HEK293 (cell line): ENCODE results near the gene NGLY1.

Experiments used
- CTCF ChIA-PET: fragments of 350-600 bp; formaldehyde crosslinking; extraction: SDS; loops from one replicate; lab custom pipeline; 2021; ENCODE audit warnings: antibody characterized with exemption; lab: Yijun Ruan, JAX
- POLR2A ChIA-PET: fragments of 300-600 bp; formaldehyde crosslinking; extraction: SDS; loops from one replicate; lab custom pipeline; 2020; ENCODE audit warnings: antibody characterized with exemption, inconsistent platforms; lab: Yijun Ruan, JAX
- H3K27ac ChIP-seq: fragments of 200-500 bp; sonication (Bioruptor generic); 2 replicates; pipeline ENCODE4 v1.5.1; 2014; ENCODE audit warnings: low read depth, low read length, control low read depth, inconsistent platforms; ENCODE audit errors: extremely low read depth
- H3K36me3 ChIP-seq, 2 experiments: fragments of 200-500 bp in 1 of 2; sonication (Bioruptor generic) in 1 of 2; 1 replicate in 1 of 2; 2 replicates in 1 of 2; pipeline ENCODE4 v1.5.1; 2014 to 2017; ENCODE audit warnings: inconsistent platforms in 2 of 2, low read length in 2 of 2; ENCODE audit not compliant: control insufficient read depth in 2 of 2, insufficient read depth in 1 of 2
- H3K4me1 ChIP-seq: fragments of 200-500 bp; sonication (Bioruptor generic); 2 replicates; pipeline ENCODE4 v1.5.1; 2014; ENCODE audit warnings: mild to moderate bottlenecking, low read length, inconsistent platforms; ENCODE audit not compliant: control insufficient read depth, insufficient read depth
- H3K4me3 ChIP-seq: 2 replicates; pipeline ENCODE4 v1.5.1; 2011; ENCODE audit warnings: low read depth, mild to moderate bottlenecking, control low read depth, low read length, moderate library complexity
- H3K9me3 ChIP-seq: fragments of 200-500 bp; sonication (Bioruptor generic); 2 replicates; pipeline ENCODE4 v1.5.1; 2014; ENCODE audit warnings: low read depth, low read length, inconsistent platforms; ENCODE audit not compliant: control insufficient read depth, insufficient read depth
- KLF10 ChIP-seq: fragments of 450-650 bp; IDR thresholded peaks from 2 replicates; pipeline ENCODE4 v1.5.1; 2018; ENCODE audit warnings: missing biosample characterization, mild to moderate bottlenecking, missing genetic modification characterization
- KLF8 ChIP-seq: fragments of 450-650 bp; formaldehyde crosslinking; IDR thresholded peaks from 2 replicates; pipeline ENCODE4 v1.5.1; 2016; ENCODE audit warnings: missing biosample characterization, missing genetic modification characterization
- OVOL3 ChIP-seq: fragments of 450-650 bp; formaldehyde crosslinking; IDR thresholded peaks from 2 replicates; pipeline ENCODE4 v1.5.1; 2016; ENCODE audit warnings: missing biosample characterization, missing genetic modification characterization
- PATZ1 ChIP-seq: fragments of 450-650 bp; formaldehyde crosslinking; IDR thresholded peaks from 2 replicates; pipeline ENCODE4 v1.5.1; 2016; ENCODE audit warnings: missing biosample characterization, missing genetic modification characterization
- RBAK ChIP-seq: fragments of 450-650 bp; formaldehyde crosslinking; IDR thresholded peaks from 2 replicates; pipeline ENCODE4 v1.5.1; 2016; ENCODE audit warnings: missing biosample characterization, missing genetic modification characterization
- REPIN1 ChIP-seq: fragments of 450-650 bp; formaldehyde crosslinking; IDR thresholded peaks from 2 replicates; pipeline ENCODE4 v1.5.1; 2017; ENCODE audit warnings: missing biosample characterization, missing genetic modification characterization, low read depth
- ZBTB7A ChIP-seq: fragments of 450-650 bp; formaldehyde crosslinking; IDR thresholded peaks from 2 replicates; pipeline ENCODE4 v1.5.1; 2016; ENCODE audit warnings: low read depth, missing biosample characterization, missing genetic modification characterization
- ZNF211 ChIP-seq: fragments of 450-650 bp; formaldehyde crosslinking; IDR thresholded peaks from 2 replicates; pipeline ENCODE4 v1.5.1; 2016; ENCODE audit warnings: low read depth, missing biosample characterization, missing genetic modification characterization
- ZNF354C ChIP-seq: fragments of 450-650 bp; formaldehyde crosslinking; IDR thresholded peaks from 2 replicates; pipeline ENCODE4 v1.5.1; 2016; ENCODE audit warnings: missing biosample characterization, missing genetic modification characterization, low read depth, borderline replicate concordance
- ZNF37A ChIP-seq: fragments of 450-650 bp; IDR thresholded peaks from 2 replicates; pipeline ENCODE4 v1.5.1; 2018; ENCODE audit warnings: missing biosample characterization, missing genetic modification characterization
- ZNF707 ChIP-seq: fragments of 450-650 bp; formaldehyde crosslinking; IDR thresholded peaks from 2 replicates; pipeline ENCODE4 v1.5.1; 2016; ENCODE audit warnings: missing biosample characterization, missing genetic modification characterization
- TF ChIP-seq, protein P1 (sequence below): fragments of 450-650 bp; formaldehyde crosslinking; IDR thresholded peaks from 2 replicates; pipeline ENCODE4 v1.5.1; 2016; ENCODE audit warnings: missing biosample characterization, missing genetic modification characterization
- TF ChIP-seq, protein P2 (sequence below): fragments of 450-650 bp; formaldehyde crosslinking; IDR thresholded peaks from 2 replicates; pipeline ENCODE4 v1.5.1; 2017; ENCODE audit warnings: missing biosample characterization, missing genetic modification characterization
- TF ChIP-seq, protein P3 (sequence below): fragments of 450-650 bp; formaldehyde crosslinking; IDR thresholded peaks from 2 replicates; pipeline ENCODE4 v1.5.0; 2017; ENCODE audit warnings: missing biosample characterization, missing genetic modification characterization, borderline replicate concordance
- TF ChIP-seq, protein P4 (sequence below): fragments of 450-650 bp; formaldehyde crosslinking; conservative IDR thresholded peaks from 2 replicates; pipeline ENCODE4 v1.5.1; 2016; ENCODE audit warnings: low read depth, missing biosample characterization, missing genetic modification characterization

Gene NGLY1

DNA sequence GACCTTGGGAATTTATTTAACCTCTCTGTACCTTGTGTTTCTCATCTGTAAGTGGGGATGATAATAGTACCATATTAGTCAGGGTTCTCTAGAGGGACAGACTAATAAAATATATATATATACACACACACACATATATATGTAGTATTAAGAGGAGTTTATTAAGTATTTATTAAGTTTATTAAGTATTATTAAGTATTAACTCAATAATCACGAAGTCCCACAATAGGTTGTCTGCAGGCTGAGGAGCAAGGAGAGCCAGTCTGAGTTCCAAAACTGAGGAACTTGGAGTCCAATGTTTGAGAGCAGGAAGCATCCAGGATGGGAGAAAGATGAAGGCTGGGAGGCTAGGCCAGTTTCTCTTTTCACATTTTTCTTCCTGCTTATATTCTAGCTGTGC, 21.4 kb upstream of the NGLY1 start:
- ChIA-PET CTCF (interaction anchor here (1.4 kb wide), 1 partner anchor 108 kb away, joined by 5 read pairs; no protein-coding TSS in a partner anchor), POLR2A (no interaction called here)
- TF ChIP-seq ZNF37A (tag by site-specific recombination) (no peak), ZNF707 (tag by site-specific recombination) (no peak), ZNF211 (tag by site-specific recombination) (no peak), KLF8 (tag by site-specific recombination) (no peak), ZBTB7A (tag by site-specific recombination) (no peak)
- TF ChIP-seq, protein P1, sequence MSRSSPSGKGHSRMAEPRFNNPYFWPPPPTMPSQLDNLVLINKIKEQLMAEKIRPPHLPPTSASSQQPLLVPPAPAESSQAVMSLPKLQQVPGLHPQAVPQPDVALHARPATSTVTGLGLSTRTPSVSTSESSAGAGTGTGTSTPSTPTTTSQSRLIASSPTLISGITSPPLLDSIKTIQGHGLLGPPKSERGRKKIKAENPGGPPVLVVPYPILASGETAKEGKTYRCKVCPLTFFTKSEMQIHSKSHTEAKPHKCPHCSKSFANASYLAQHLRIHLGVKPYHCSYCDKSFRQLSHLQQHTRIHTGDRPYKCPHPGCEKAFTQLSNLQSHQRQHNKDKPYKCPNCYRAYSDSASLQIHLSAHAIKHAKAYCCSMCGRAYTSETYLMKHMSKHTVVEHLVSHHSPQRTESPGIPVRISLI (tag by site-specific recombination), result no peak
- TF ChIP-seq, protein P2, sequence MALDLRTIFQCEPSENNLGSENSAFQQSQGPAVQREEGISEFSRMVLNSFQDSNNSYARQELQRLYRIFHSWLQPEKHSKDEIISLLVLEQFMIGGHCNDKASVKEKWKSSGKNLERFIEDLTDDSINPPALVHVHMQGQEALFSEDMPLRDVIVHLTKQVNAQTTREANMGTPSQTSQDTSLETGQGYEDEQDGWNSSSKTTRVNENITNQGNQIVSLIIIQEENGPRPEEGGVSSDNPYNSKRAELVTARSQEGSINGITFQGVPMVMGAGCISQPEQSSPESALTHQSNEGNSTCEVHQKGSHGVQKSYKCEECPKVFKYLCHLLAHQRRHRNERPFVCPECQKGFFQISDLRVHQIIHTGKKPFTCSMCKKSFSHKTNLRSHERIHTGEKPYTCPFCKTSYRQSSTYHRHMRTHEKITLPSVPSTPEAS (tag by site-specific recombination), result no peak
- Histone ChIP-seq H3K27ac (no peak overlapping the region), H3K4me3 (no peak overlapping the region), H3K36me3 (no peaks in the 10 kb centered on the region), H3K9me3 (no peaks in the 10 kb centered on the region), H3K4me1 (no peaks in the 10 kb centered on the region)

DNA sequence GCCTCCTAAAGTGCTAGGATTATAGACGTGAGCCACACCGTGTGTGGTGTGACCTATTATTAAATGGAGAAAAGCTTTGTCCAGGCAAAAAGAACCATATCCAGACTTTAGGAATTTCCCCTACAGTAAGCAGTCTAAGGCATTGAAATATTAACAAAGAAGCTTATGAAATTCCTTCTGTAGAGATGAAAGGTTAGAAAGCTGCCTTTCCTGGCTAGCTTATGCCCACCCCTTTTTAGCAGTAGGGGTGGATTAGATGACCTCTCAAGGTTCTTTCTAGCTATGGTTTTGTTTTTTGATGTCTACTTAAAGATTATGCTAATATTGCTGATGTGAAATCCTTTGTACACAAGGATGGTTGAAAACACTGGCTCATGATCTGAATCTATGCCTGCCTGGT, 20.6 kb upstream of the NGLY1 start:
- no peak overlapping the region for H3K4me3 ChIP-seq
- H3K9me3 ChIP-seq, result no peaks in the 10 kb centered on the region
- no peaks in the 10 kb centered on the region for H3K4me1 ChIP-seq
- POLR2A ChIA-PET, result no interaction called here
- H3K36me3 ChIP-seq, result no peaks in the 10 kb centered on the region
- CTCF ChIA-PET, result interaction anchor here (0.6 to 1.4 kb wide), 3 partner anchors 14 to 330 kb away, joined by 3 to 5 read pairs (median 3); partner anchors contain the start of gene OXSM
- no peak for TF ChIP-seq REPIN1 (tag by site-specific recombination)
- no peak for TF ChIP-seq ZNF354C (tag by site-specific recombination)
- no peak overlapping the region for H3K27ac ChIP-seq

GRCh38 chr3:25801786-25802185, 18.5 kb upstream of the NGLY1 start:
- TF ChIP-seq, protein P3, sequence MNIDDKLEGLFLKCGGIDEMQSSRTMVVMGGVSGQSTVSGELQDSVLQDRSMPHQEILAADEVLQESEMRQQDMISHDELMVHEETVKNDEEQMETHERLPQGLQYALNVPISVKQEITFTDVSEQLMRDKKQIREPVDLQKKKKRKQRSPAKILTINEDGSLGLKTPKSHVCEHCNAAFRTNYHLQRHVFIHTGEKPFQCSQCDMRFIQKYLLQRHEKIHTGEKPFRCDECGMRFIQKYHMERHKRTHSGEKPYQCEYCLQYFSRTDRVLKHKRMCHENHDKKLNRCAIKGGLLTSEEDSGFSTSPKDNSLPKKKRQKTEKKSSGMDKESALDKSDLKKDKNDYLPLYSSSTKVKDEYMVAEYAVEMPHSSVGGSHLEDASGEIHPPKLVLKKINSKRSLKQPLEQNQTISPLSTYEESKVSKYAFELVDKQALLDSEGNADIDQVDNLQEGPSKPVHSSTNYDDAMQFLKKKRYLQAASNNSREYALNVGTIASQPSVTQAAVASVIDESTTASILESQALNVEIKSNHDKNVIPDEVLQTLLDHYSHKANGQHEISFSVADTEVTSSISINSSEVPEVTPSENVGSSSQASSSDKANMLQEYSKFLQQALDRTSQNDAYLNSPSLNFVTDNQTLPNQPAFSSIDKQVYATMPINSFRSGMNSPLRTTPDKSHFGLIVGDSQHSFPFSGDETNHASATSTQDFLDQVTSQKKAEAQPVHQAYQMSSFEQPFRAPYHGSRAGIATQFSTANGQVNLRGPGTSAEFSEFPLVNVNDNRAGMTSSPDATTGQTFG, result no peak
- Histone ChIP-seq H3K4me3 (no peak overlapping the region), H3K4me1 (no peaks in the 10 kb centered on the region), H3K9me3 (no peaks in the 10 kb centered on the region), H3K27ac (no peak overlapping the region), H3K36me3 (no peaks in the 10 kb centered on the region)
- POLR2A ChIA-PET, result no interaction called here
- CTCF ChIA-PET, result no interaction called here

- Histone ChIP-seq H3K4me3 (peak within 1 kb of the TSS; percentile 61), H3K27ac (peak within 1 kb of the TSS; percentile 42), H3K4me1 (no peaks in the 10 kb centered on the region), H3K9me3 (no peaks in the 10 kb centered on the region), H3K36me3 (peaks cover 0 to 13% of the 10 kb centered on the region in 2 experiments; a peak in 1 of 3 replicates)
- ChIA-PET POLR2A (no interaction called here), CTCF (interaction anchor here (1.0 kb wide), 1 partner anchor 14 kb away, joined by 3 read pairs; no protein-coding TSS in a partner anchor)
- no peak; the same call in 1 of the 2 replicates for TF ChIP-seq KLF10 (tag by site-specific recombination)
- TF ChIP-seq OVOL3 (tag by site-specific recombination), result no peak
- TF ChIP-seq, protein P4, sequence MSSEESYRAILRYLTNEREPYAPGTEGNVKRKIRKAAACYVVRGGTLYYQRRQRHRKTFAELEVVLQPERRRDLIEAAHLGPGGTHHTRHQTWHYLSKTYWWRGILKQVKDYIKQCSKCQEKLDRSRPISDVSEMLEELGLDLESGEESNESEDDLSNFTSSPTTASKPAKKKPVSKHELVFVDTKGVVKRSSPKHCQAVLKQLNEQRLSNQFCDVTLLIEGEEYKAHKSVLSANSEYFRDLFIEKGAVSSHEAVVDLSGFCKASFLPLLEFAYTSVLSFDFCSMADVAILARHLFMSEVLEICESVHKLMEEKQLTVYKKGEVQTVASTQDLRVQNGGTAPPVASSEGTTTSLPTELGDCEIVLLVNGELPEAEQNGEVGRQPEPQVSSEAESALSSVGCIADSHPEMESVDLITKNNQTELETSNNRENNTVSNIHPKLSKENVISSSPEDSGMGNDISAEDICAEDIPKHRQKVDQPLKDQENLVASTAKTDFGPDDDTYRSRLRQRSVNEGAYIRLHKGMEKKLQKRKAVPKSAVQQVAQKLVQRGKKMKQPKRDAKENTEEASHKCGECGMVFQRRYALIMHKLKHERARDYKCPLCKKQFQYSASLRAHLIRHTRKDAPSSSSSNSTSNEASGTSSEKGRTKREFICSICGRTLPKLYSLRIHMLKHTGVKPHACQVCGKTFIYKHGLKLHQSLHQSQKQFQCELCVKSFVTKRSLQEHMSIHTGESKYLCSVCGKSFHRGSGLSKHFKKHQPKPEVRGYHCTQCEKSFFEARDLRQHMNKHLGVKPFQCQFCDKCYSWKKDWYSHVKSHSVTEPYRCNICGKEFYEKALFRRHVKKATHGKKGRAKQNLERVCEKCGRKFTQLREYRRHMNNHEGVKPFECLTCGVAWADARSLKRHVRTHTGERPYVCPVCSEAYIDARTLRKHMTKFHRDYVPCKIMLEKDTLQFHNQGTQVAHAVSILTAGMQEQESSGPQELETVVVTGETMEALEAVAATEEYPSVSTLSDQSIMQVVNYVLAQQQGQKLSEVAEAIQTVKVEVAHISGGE, result no peak
- TF ChIP-seq ZBTB7A (tag by site-specific recombination), result no peak
- no peak for TF ChIP-seq RBAK
- peak; percentile 52; the same call in 1 of the 2 replicates for TF ChIP-seq PATZ1 (tag by site-specific recombination)
These were observed 6.6 kb upstream of the NGLY1 start, which contains the start of gene OXSM for GRCh38 chr3:25789596-25790556. TSS of gene OXSM (plus strand) at chr3:25790090. CDS start at chr3:25791021, 931 bp downstream.
